ENCODE data around the gene MAPK8IP1.

The MAPK8IP1 gene

DNA sequence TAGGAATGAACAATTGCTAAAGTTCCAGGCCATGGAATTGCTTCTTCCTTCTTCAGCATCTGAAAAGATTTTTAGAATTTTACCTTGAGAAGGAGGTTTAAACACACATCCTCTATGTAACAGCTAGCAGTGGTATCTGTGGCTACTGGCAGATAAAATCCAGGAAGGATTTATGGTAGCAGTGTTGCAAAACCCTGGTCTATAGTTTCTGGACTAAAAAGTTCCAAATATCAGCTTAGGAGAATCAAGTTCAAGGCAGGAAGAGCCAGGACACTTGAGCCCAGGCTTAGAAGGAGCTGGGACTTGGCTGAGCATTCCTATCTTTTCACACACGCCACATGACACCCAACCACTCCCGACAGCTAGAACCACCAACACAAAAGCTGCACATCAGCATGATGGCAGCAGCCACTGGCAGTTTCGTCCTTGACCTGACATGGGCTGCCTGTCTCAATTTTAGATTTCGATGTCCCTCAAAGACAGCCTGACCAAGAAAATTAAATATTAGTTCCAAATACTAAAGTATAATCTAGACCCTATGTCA, 51.1 kb downstream of the MAPK8IP1 start:
- in situ Hi-C loops (cut with MboI; ENCODE audit: low sequenced_read_pairs) = no loop called here

DNA sequence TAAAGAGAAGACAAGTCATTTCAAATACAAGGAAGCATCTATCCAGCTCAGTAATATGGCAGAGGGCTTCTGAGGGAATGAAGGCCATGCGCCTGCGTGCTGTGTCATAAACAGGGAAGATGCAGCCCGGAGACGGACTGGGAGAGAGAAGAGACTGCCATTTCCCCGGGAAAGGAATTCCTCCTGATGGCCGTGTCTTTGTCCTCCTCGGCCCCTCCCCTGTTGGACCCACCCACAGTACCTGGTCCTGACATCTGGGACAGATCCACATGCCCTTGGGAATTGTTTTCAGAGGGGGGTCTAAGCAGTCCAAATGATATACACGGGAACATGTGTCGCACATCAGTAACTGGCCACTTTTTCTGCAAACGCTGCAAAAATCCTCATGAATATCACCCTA, 52.5 kb downstream of the MAPK8IP1 start:
- in situ Hi-C loops (cut with MboI; ENCODE audit: low sequenced_read_pairs) = no loop called here

DNA sequence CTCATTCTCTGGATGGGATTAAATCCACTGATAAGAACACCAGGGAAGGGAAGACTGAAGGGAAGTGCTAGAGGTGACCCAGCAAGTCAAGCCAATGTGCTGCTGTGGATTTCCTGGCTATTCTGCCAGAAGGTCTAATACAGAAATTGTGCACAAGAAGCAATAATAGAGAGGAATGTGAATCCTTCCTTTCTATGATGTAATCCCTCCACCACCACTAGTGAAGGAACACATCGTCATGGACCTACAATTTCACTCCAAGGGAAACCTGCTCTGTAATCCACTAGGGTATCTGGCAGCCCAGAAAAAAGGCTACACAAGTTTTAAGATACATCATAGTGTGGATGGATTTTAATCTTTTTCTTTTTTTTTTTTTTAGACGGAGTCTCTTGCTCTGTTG, 54.4 kb downstream of the MAPK8IP1 start:
- in situ Hi-C loops (cut with MboI; ENCODE audit: low sequenced_read_pairs) = no loop called here

DNA sequence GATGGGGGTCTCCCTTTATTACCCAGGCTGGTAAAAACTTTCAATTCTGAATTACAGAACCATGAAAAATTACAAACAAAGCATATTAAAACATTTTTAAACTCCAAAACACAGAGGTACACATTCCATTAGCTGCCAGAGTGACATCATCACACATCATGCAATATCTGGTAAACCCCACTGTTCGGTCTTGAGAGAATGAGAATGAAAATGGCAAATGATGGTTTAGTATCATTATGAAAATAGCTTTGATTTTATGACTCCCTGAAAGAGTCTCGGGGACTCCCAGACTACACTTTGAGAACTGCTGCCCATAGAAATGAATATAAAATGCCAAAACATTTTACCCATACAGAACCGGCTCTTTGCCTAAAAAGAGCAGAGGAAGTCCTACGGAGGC, 55.8 kb downstream of the MAPK8IP1 start:
- in situ Hi-C loops (cut with MboI; ENCODE audit: low sequenced_read_pairs) = no loop called here

DNA sequence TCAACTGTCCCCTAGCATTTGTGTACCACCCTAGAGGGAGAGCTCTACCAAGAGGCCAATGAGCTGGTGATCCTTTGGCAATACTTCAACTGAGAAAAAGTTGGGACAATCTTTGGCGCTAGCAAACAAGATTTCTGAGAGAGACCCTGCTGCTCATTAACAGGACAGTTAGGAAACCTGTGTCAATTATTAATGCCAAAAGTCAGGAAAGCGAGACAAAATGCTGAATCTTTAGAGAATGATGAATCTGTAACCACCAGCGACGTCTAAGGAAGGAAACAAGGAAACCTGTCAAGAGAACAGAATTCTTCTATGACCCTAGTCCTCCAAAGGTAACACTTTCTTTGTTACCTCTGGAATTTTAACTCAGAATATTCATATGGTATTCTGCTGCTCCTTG, 56.9 kb downstream of the MAPK8IP1 start:
- in situ Hi-C loops (cut with MboI; ENCODE audit: low sequenced_read_pairs) = no loop called here

DNA sequence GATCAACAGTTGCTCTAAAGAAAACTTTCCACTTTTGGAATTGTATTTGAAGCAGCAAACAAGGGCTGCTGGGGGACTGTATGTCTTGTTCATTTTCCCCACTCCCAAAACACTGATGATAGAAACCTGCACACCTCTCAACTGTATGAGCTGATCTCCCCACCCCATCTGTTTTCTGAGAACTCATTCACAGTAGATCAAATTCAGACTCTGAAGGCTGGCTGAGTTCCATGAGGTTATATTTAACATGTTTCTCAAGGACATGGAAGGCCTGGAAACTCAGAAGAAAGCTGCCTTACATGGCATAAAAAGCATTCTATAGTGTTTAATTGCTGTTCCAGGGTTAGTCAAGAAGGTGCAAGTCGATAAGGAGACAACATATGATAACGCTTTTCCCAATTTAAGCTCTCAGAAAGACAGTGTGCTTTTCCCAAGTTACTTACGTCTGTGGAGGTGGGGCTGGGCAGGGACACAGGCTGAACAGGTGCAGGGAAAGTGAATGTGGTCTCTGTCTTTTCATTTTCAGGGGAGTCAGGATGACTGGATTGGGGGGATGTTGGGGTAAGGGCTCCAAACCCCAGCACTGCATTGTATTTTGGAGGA, 60.0 kb downstream of the MAPK8IP1 start:
- in situ Hi-C loops (cut with MboI; ENCODE audit: low sequenced_read_pairs) = no loop called here

DNA sequence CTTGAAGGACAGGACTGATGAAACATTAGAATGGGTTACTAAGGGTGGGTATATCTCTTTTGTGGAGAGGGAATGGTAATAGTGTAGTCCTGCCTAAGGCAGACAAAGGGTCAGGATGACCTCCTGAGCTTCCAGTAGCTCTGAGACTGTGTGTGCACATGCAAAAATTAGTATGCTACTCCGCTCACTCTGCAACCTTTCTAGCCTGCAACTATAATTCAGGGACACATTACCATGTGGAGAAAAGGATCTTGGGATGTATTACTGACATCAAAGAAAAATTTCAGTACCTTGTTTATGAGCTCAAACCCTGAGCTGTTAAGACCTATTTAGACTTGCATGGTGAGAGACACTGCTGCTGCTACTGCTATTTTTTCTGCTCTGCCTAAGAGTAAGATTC, 62.4 kb downstream of the MAPK8IP1 start:
- in situ Hi-C loops (cut with MboI; ENCODE audit: low sequenced_read_pairs) = no loop called here

DNA sequence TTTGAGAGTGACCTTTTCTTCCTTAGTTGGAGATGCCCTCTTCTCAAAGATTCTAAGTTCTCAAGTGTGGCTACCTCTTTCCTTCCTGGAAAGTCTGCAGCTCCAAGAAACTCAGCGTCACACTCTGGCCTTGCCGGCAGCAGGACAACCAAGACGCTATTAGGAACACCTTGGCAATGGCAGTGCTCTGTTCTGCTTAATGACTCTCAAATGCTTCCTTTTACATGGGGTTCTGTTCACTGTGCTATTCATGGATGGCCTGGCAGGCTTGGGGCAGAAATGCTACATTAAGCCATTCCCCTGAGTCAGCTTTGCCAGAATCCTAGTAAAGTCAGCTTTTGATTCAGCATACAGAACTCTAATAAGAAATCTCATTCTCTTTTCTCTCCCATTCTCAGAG, 62.9 kb downstream of the MAPK8IP1 start:
- in situ Hi-C loops (cut with MboI; ENCODE audit: low sequenced_read_pairs) = no loop called here

DNA sequence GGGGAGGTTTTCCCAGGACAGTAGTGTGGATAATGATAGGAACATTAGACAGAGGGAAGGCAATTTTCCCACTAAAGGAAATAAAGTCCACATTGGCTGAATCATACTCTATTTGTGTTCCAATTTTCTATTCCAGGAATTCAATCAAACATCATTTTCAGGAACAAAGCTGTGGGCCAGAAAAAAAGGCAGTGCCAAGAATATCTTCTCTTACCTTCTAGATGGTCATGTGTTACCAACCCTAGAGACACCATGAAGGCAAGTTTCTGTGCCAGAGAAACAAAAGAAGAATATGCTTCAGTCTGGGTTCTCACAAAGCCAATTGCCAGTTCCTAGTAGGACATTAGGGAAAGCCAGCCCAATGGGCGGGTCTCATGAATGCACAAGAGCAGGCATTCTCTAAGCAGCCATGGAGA, 64.5 kb downstream of the MAPK8IP1 start:
- in situ Hi-C loops (cut with MboI; ENCODE audit: low sequenced_read_pairs) = no loop called here
